Left ventricle myocardium inferior (tissue), 1 donor: ENCODE measurements around the gene ZKSCAN1. TPM values are rescaled to one million over a fixed set of nuclear protein-coding genes. Genes with fewer than 3 reads are reported as not detected.
A peak's percentile ranks its signal among the peaks of the same experiment; 100 is the strongest.

Source experiments
- DNase-seq: peaks from one replicate; pipeline ENCODE4 v3.0.0-alpha.2; 2020
- H3K27ac ChIP-seq: fragments of 200-600 bp; replicated peaks from 2 replicates; pipeline ENCODE4 v1.8.0; 2021
- H3K27me3 ChIP-seq: fragments of 200-600 bp; 2 replicates; pipeline ENCODE4 v1.8.0; 2021; ENCODE audit warnings: low read depth
- H3K36me3 ChIP-seq: fragments of 200-600 bp; 2 replicates; pipeline ENCODE4 v1.8.0; 2021
- H3K4me1 ChIP-seq: fragments of 200-600 bp; 2 replicates; pipeline ENCODE4 v1.8.0; 2021
- H3K4me3 ChIP-seq: fragments of 200-600 bp; 2 replicates; pipeline ENCODE4 v1.8.0; 2021; ENCODE audit warnings: mild to moderate bottlenecking, moderate library complexity
- H3K9me3 ChIP-seq: fragments of 200-600 bp; replicated peaks from 2 replicates; pipeline ENCODE4 v1.8.0; 2021
- CTCF ChIP-seq: fragments of 200-600 bp; IDR thresholded peaks from 2 replicates; pipeline ENCODE4 v1.8.0; 2021; ENCODE audit warnings: antibody characterized with exemption, mild to moderate bottlenecking, borderline replicate concordance
- intact Hi-C: fragments of 100-400 bp; cut with micrococcal nuclease; formaldehyde crosslinking; loops from one replicate; pipeline ENCODE4 v1.11.0; 2022
- total RNA-seq: library from RNA; stranded (reverse); fragmentation: NEBNext Ultra II Directional; extraction: Animal tissue kit (Norgen Biotek cat#: 25700); gene quantifications from one replicate; pipeline ENCODE4 v1.2.1, GENCODE V29; 2021
- donor health status: DM: no; HTN: yes; CAD: no; lungs with severe emphysema.

Gene ZKSCAN1
- total RNA-seq, 1 donor from 2014 or later = 37.1 TPM

- intact Hi-C loops = no loop called here
- no peak for TF ChIP-seq CTCF
- no peak overlapping the region for H3K4me3 ChIP-seq
- H3K4me1 ChIP-seq = peaks cover 1% of the 10 kb centered on the region
- H3K27ac ChIP-seq = no peak overlapping the region
- DNase-seq = no peak
- no peaks in the 10 kb centered on the region for H3K9me3 ChIP-seq
- no peaks in the 10 kb centered on the region for H3K36me3 ChIP-seq
- no peaks in the 10 kb centered on the region for H3K27me3 ChIP-seq
These were observed 29.3 kb downstream of the ZKSCAN1 start for GRCh38 chr7:100044718-100045117.

GRCh38 chr7:100048680-100049079, 33.3 kb downstream of the ZKSCAN1 start:
- H3K4me3 ChIP-seq = no peak overlapping the region
- no peak for TF ChIP-seq CTCF

GRCh38 chr7:100049441-100050291, 34.3 kb downstream of the ZKSCAN1 start, which contains the start of gene ZSCAN21:
TSS of gene ZSCAN21 (plus strand) at chr7:100049774. CDS start at chr7:100057007, 7,233 bp downstream.
- peak; percentile 87 for DNase-seq
- peak within 1 kb of the TSS; percentile 82 for H3K4me3 ChIP-seq
- H3K9me3 ChIP-seq = no peaks in the 10 kb centered on the region
- H3K4me1 ChIP-seq = peaks cover 31% of the 10 kb centered on the region
- peak within 1 kb of the TSS; percentile 95 for H3K27ac ChIP-seq
- H3K27me3 ChIP-seq = no peaks in the 10 kb centered on the region
- peak; percentile 26 for TF ChIP-seq CTCF
- intact Hi-C loops = no loop called here
- H3K36me3 ChIP-seq = peaks cover 5% of the 10 kb centered on the region

More at GRCh38 chr7:100048680-100049079, 33.3 kb downstream of the ZKSCAN1 start:
- Histone ChIP-seq H3K4me1 (peaks cover 29% of the 10 kb centered on the region), H3K9me3 (no peaks in the 10 kb centered on the region), H3K27me3 (no peaks in the 10 kb centered on the region), H3K36me3 (peaks cover 5% of the 10 kb centered on the region), H3K27ac (no peak overlapping the region)
- intact Hi-C loops = no loop called here
- no peak for DNase-seq

GRCh38 chr7:100051611-100052010, 36.2 kb downstream of the ZKSCAN1 start:
- no peaks in the 10 kb centered on the region for H3K9me3 ChIP-seq
- no peak for TF ChIP-seq CTCF
- peaks cover 5% of the 10 kb centered on the region for H3K36me3 ChIP-seq
- intact Hi-C loops = no loop called here
- no peak overlapping the region for H3K4me3 ChIP-seq
- no peaks in the 10 kb centered on the region for H3K27me3 ChIP-seq
- H3K27ac ChIP-seq = no peak overlapping the region
- H3K4me1 ChIP-seq = peaks cover 31% of the 10 kb centered on the region
- DNase-seq = no peak

- no peak for DNase-seq
- intact Hi-C loops = no loop called here
These were observed 37.8 kb downstream of the ZKSCAN1 start for GRCh38 chr7:100053215-100053614.

More at GRCh38 chr7:100053215-100053614, 37.8 kb downstream of the ZKSCAN1 start:
- Histone ChIP-seq H3K27ac (no peak overlapping the region), H3K9me3 (no peaks in the 10 kb centered on the region), H3K36me3 (peaks cover 20% of the 10 kb centered on the region), H3K4me1 (peaks cover 31% of the 10 kb centered on the region), H3K27me3 (no peaks in the 10 kb centered on the region), H3K4me3 (no peak overlapping the region)
- peak; percentile 23 for TF ChIP-seq CTCF
